Esophagus (tissue), 2 donors: ENCODE data around the gene PYGM. TPM values are rescaled to one million over a fixed set of nuclear protein-coding genes. Genes with fewer than 3 reads are reported as not detected.

ENCODE experiments used
- polyA plus RNA-seq, 2 donors: library from polyadenylated mRNA; stranded (reverse); fragments of 200-250 nt; gene quantifications; one replicate each; pipeline ENCODE4 v1.2.3, GENCODE V29; 2013
- donor health status: healthy with polysubstance abuse.
- donor health status: Bipolar disorder and iron deficiency.

PYGM gene
- polyA plus RNA-seq, 2 donors, result 1.2 to 1.7 TPM

Other genes with a start within 250 kb of the PYGM start
- gene SLC22A11, start 204.0 kb downstream of the PYGM start, polyA plus RNA-seq, result not detected
- gene SLC22A12, start 168.8 kb downstream of the PYGM start, polyA plus RNA-seq, result not detected
- under 1 TPM; 0.24 to 0.44 TPM for gene NRXN2, start 36.8 kb downstream of the PYGM start, polyA plus RNA-seq
- 10 to 100 TPM in 1 of 2 donors, 1 to 10 TPM in 1; 7.9 to 13.0 TPM for gene RASGRP2, start 15.8 kb downstream of the PYGM start, polyA plus RNA-seq
- gene SF1, start 18.6 kb upstream of the PYGM start, polyA plus RNA-seq, result 10 to 100 TPM; 79.0 to 88.0 TPM
- gene MAP4K2, start 43.2 kb upstream of the PYGM start, polyA plus RNA-seq, result 1 to 10 TPM; 4.7 to 7.5 TPM
- gene MEN1, start 50.6 kb upstream of the PYGM start, polyA plus RNA-seq, result 10 to 100 TPM; 15.4 to 19.0 TPM
- gene CDC42BPG, start 84.7 kb upstream of the PYGM start, polyA plus RNA-seq, result 10 to 100 TPM; 17.5 to 30.7 TPM
- gene EHD1, start 118.6 kb upstream of the PYGM start, polyA plus RNA-seq, result 10 to 100 TPM; 16.1 to 28.7 TPM
- gene ATG2A, start 157.2 kb upstream of the PYGM start, polyA plus RNA-seq, result 10 to 100 TPM; 10.4 to 11.4 TPM
- 10 to 100 TPM in 1 of 2 donors, 1 to 10 TPM in 1; 6.6 to 11.0 TPM for gene PPP2R5B, start 164.7 kb upstream of the PYGM start, polyA plus RNA-seq
- not detected for gene GPHA2, start 175.9 kb upstream of the PYGM start, polyA plus RNA-seq
- gene MAJIN, start 212.1 kb upstream of the PYGM start, polyA plus RNA-seq, result not detected
- gene BATF2, start 237.0 kb upstream of the PYGM start, polyA plus RNA-seq, result under 1 TPM; 0.22 to 0.35 TPM